Measurements from ENCODE around the gene GJD2.

- no peak for TF ChIP-seq RAD21 (IDR thresholded peaks at IDR 0.05)
- TF ChIP-seq CTCF (IDR thresholded peaks at IDR 0.05; ENCODE audit: low read depth, low read length, missing input control) = no peak
- no peak for TF ChIP-seq REST (IDR thresholded peaks at IDR 0.05)
Observed at GRCh38 chr15:34760909-34761308, 6.1 kb upstream of the GJD2 start.
